Karpas-422 (cell line): Measurements from ENCODE around the gene OR52I2. TPM values are rescaled to one million over a fixed set of nuclear protein-coding genes. Genes with fewer than 3 reads are reported as not detected.
A peak's percentile ranks its signal among the peaks of the same experiment; 100 is the strongest.

Experiments
- DNase-seq: peaks from one replicate; pipeline ENCODE4 v3.0.0-alpha.2; 2015
- H2AFZ ChIP-seq: fragments of 200-600 bp; sonication (generic); 2 replicates; pipeline ENCODE4 v1.6.1; 2014; ENCODE audit warnings: antibody characterized with exemption, low read length, mixed read lengths
- H3K27ac ChIP-seq: fragments of 200-600 bp; sonication (generic); 2 replicates; pipeline ENCODE4 v1.5.1; 2014; ENCODE audit warnings: mild to moderate bottlenecking, low read length, moderate library complexity
- H3K27me3 ChIP-seq: fragments of 200-600 bp; sonication (generic); 2 replicates; pipeline ENCODE4 v1.6.1; 2014; ENCODE audit warnings: low read length, mixed read lengths
- H3K36me3 ChIP-seq: fragments of 200-600 bp; sonication (generic); 2 replicates; pipeline ENCODE4 v1.6.1; 2014; ENCODE audit warnings: low read length, mixed read lengths; ENCODE audit not compliant: insufficient read depth
- H3K4me1 ChIP-seq: fragments of 200-600 bp; sonication (generic); 2 replicates; pipeline ENCODE4 v1.6.1; 2014; ENCODE audit warnings: mild to moderate bottlenecking, low read length, mixed read lengths
- H3K4me2 ChIP-seq: fragments of 200-600 bp; sonication (generic); 2 replicates; pipeline ENCODE4 v1.6.1; 2014; ENCODE audit warnings: low read length, low read depth, mild to moderate bottlenecking; ENCODE audit not compliant: poor library complexity, severe bottlenecking
- H3K4me3 ChIP-seq: fragments of 200-600 bp; sonication (generic); 2 replicates; pipeline ENCODE4 v1.5.1; 2014; ENCODE audit warnings: mild to moderate bottlenecking, antibody characterized with exemption, low read length, mixed read lengths
- H3K79me2 ChIP-seq: fragments of 200-600 bp; sonication (generic); 2 replicates; pipeline ENCODE4 v1.6.1; 2014; ENCODE audit warnings: mild to moderate bottlenecking, low read length, mixed read lengths
- H3K9ac ChIP-seq: fragments of 200-600 bp; sonication (generic); 2 replicates; pipeline ENCODE4 v1.6.0; 2014; ENCODE audit warnings: low read length
- H3K9me2 ChIP-seq: fragments of 200-600 bp; sonication (generic), shearing (Covaris generic); replicated peaks from 2 replicates; pipeline ENCODE4 v1.6.0; 2014; ENCODE audit warnings: mild to moderate bottlenecking, low read length, moderate library complexity; ENCODE audit not compliant: insufficient read depth
- H3K9me3 ChIP-seq: fragments of 300-700, 200-600 bp; sonication (generic); 2 replicates; pipeline ENCODE4 v1.6.1; 2014; ENCODE audit warnings: low read length, mixed read lengths
- H4K20me1 ChIP-seq: fragments of 200-600 bp; sonication (generic); 2 replicates; pipeline ENCODE4 v1.6.1; 2014; ENCODE audit warnings: mild to moderate bottlenecking, antibody characterized with exemption, low read length, low read depth; ENCODE audit not compliant: insufficient read depth
- total RNA-seq: library from RNA; depleted of rRNA; stranded (reverse); fragments of >200 nt; shearing (Covaris generic); gene quantifications from 2 replicates; pipeline ENCODE4 v1.2.3, GENCODE V29; 2014; ENCODE audit warnings: low replicate concordance

The OR52I2 gene
- total RNA-seq, 1 experiment from 2014 or later: not detected

GRCh38 chr11:4559527-4560440, 21.8 kb upstream of the OR52I2 start:
- H3K27me3 ChIP-seq: no peaks in the 10 kb centered on the region
- no peak overlapping the region for H3K4me2 ChIP-seq
- H3K79me2 ChIP-seq: no peaks in the 10 kb centered on the region
- no peak overlapping the region for H2AFZ ChIP-seq
- H3K9ac ChIP-seq: no peak overlapping the region
- peak; percentile 31 for DNase-seq
- no peak overlapping the region for H3K4me3 ChIP-seq
- no peaks in the 10 kb centered on the region for H3K9me2 ChIP-seq
- H3K27ac ChIP-seq: no peak overlapping the region
- H3K36me3 ChIP-seq: no peaks in the 10 kb centered on the region
- no peaks in the 10 kb centered on the region for H3K4me1 ChIP-seq
- no peaks in the 10 kb centered on the region for H3K9me3 ChIP-seq
- H4K20me1 ChIP-seq: no peaks in the 10 kb centered on the region

- Histone ChIP-seq H3K9ac (no peak overlapping the region), H3K9me3 (no peaks in the 10 kb centered on the region), H3K79me2 (no peaks in the 10 kb centered on the region)
Measured at GRCh38 chr11:4560467-4560866, 21.1 kb upstream of the OR52I2 start.

GRCh38 chr11:4565371-4565770, 16.2 kb upstream of the OR52I2 start:
- no peak for DNase-seq
- no peak overlapping the region for H3K27ac ChIP-seq
- no peaks in the 10 kb centered on the region for H3K27me3 ChIP-seq
- H3K4me3 ChIP-seq: no peak overlapping the region
- no peak overlapping the region for H2AFZ ChIP-seq
- no peaks in the 10 kb centered on the region for H3K9me3 ChIP-seq
- no peaks in the 10 kb centered on the region for H4K20me1 ChIP-seq
- no peaks in the 10 kb centered on the region for H3K36me3 ChIP-seq
- no peaks in the 10 kb centered on the region for H3K79me2 ChIP-seq
- no peak overlapping the region for H3K4me2 ChIP-seq
- H3K4me1 ChIP-seq: no peaks in the 10 kb centered on the region
- no peak overlapping the region for H3K9ac ChIP-seq
- no peaks in the 10 kb centered on the region for H3K9me2 ChIP-seq

More at GRCh38 chr11:4560467-4560866, 21.1 kb upstream of the OR52I2 start:
- Histone ChIP-seq H3K9me2 (no peaks in the 10 kb centered on the region), H3K4me1 (no peaks in the 10 kb centered on the region), H3K4me3 (no peak overlapping the region), H3K4me2 (no peak overlapping the region), H3K36me3 (no peaks in the 10 kb centered on the region), H3K27ac (no peak overlapping the region), H4K20me1 (no peaks in the 10 kb centered on the region), H2AFZ (no peak overlapping the region), H3K27me3 (no peaks in the 10 kb centered on the region)
- DNase-seq: peak; percentile 17

GRCh38 chr11:4569075-4569474, 12.5 kb upstream of the OR52I2 start:
- Histone ChIP-seq H3K9me3 (no peaks in the 10 kb centered on the region), H2AFZ (no peak overlapping the region), H3K4me2 (no peak overlapping the region), H3K9me2 (no peaks in the 10 kb centered on the region), H3K9ac (no peak overlapping the region), H3K36me3 (no peaks in the 10 kb centered on the region), H3K79me2 (no peaks in the 10 kb centered on the region), H4K20me1 (no peaks in the 10 kb centered on the region), H3K27ac (no peak overlapping the region), H3K27me3 (no peaks in the 10 kb centered on the region), H3K4me1 (no peaks in the 10 kb centered on the region), H3K4me3 (no peak overlapping the region)
- DNase-seq: no peak

- H3K27me3 ChIP-seq: no peaks in the 10 kb centered on the region
- H2AFZ ChIP-seq: no peak overlapping the region
- H3K27ac ChIP-seq: no peak overlapping the region
- H4K20me1 ChIP-seq: no peaks in the 10 kb centered on the region
- no peak overlapping the region for H3K4me3 ChIP-seq
- H3K36me3 ChIP-seq: no peaks in the 10 kb centered on the region
- no peaks in the 10 kb centered on the region for H3K9me3 ChIP-seq
- no peak overlapping the region for H3K4me2 ChIP-seq
- no peak for DNase-seq
- H3K9ac ChIP-seq: no peak overlapping the region
- H3K4me1 ChIP-seq: no peaks in the 10 kb centered on the region
- no peaks in the 10 kb centered on the region for H3K9me2 ChIP-seq
- H3K79me2 ChIP-seq: no peaks in the 10 kb centered on the region
Measured at GRCh38 chr11:4576880-4577279, 4.7 kb upstream of the OR52I2 start.

- no peak overlapping the region for H3K27ac ChIP-seq
- no peak overlapping the region for H3K4me3 ChIP-seq
- no peak overlapping the region for H2AFZ ChIP-seq
- H3K79me2 ChIP-seq: no peaks in the 10 kb centered on the region
- no peaks in the 10 kb centered on the region for H3K9me3 ChIP-seq
- no peak for DNase-seq
- no peak overlapping the region for H3K4me2 ChIP-seq
- no peaks in the 10 kb centered on the region for H4K20me1 ChIP-seq
- no peaks in the 10 kb centered on the region for H3K9me2 ChIP-seq
- H3K36me3 ChIP-seq: no peaks in the 10 kb centered on the region
- no peaks in the 10 kb centered on the region for H3K4me1 ChIP-seq
- no peaks in the 10 kb centered on the region for H3K27me3 ChIP-seq
- no peak overlapping the region for H3K9ac ChIP-seq
Measured at GRCh38 chr11:4577761-4578160, 3.8 kb upstream of the OR52I2 start.

- Histone ChIP-seq H3K9me3 (no peaks in the 10 kb centered on the region), H3K9me2 (no peaks in the 10 kb centered on the region), H3K4me3 (no peak overlapping the region), H2AFZ (no peak overlapping the region), H3K9ac (no peak overlapping the region), H3K4me1 (no peaks in the 10 kb centered on the region), H3K27me3 (no peaks in the 10 kb centered on the region), H3K36me3 (no peaks in the 10 kb centered on the region), H3K27ac (no peak overlapping the region), H3K4me2 (no peak overlapping the region), H4K20me1 (no peaks in the 10 kb centered on the region), H3K79me2 (no peaks in the 10 kb centered on the region)
- DNase-seq: no peak
Measured at GRCh38 chr11:4578624-4579023, 2.9 kb upstream of the OR52I2 start.

- no peaks in the 10 kb centered on the region for H4K20me1 ChIP-seq
- no peak overlapping the region for H3K4me3 ChIP-seq
- no peaks in the 10 kb centered on the region for H3K4me1 ChIP-seq
- no peaks in the 10 kb centered on the region for H3K36me3 ChIP-seq
- no peak overlapping the region for H3K9ac ChIP-seq
- H3K79me2 ChIP-seq: no peaks in the 10 kb centered on the region
- H3K27me3 ChIP-seq: no peaks in the 10 kb centered on the region
- H3K9me2 ChIP-seq: no peaks in the 10 kb centered on the region
- no peaks in the 10 kb centered on the region for H3K9me3 ChIP-seq
- no peak overlapping the region for H3K4me2 ChIP-seq
- no peak for DNase-seq
- H2AFZ ChIP-seq: no peak overlapping the region
- no peak overlapping the region for H3K27ac ChIP-seq
Measured at GRCh38 chr11:4580124-4580523, 1.4 kb upstream of the OR52I2 start.
